ENCODE data around the gene ADORA1.

DNA sequence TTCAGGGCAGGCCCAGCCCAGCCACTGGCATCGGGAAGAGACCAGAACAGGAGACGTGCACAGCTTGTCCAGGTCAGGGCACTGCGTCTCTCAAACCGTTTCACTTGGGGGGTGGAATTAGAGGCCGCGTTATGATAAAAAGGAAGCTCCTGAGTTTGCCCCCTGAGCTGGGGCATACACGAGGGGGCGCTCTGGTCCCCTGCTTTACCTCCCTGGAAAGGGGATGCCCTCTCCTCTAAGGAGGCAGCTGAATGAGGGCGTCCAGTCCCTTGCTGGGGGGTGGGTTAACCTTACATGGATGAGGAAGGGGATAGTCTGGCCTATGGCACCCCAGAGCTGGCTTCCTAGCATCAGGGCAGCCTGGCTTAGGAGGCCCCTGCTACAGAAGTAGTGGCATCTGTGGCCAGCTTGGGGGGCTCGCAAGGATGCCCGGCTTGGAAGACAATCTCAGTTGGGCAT lies 44.0 kb upstream of the ADORA1 start:
- no peak for TF ChIP-seq POLR2A (IDR thresholded peaks at IDR 0.05)
- TF ChIP-seq, protein P1, sequence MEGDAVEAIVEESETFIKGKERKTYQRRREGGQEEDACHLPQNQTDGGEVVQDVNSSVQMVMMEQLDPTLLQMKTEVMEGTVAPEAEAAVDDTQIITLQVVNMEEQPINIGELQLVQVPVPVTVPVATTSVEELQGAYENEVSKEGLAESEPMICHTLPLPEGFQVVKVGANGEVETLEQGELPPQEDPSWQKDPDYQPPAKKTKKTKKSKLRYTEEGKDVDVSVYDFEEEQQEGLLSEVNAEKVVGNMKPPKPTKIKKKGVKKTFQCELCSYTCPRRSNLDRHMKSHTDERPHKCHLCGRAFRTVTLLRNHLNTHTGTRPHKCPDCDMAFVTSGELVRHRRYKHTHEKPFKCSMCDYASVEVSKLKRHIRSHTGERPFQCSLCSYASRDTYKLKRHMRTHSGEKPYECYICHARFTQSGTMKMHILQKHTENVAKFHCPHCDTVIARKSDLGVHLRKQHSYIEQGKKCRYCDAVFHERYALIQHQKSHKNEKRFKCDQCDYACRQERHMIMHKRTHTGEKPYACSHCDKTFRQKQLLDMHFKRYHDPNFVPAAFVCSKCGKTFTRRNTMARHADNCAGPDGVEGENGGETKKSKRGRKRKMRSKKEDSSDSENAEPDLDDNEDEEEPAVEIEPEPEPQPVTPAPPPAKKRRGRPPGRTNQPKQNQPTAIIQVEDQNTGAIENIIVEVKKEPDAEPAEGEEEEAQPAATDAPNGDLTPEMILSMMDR (IDR thresholded peaks at IDR 0.05) = no peak

Measured in heart left ventricle (tissue), 13 donors.